HG02852 (cell line): Measurements from ENCODE around the gene BRICD5.

Source experiments
- ATAC-seq: cut with Tn5 transposase; IDR thresholded peaks from one replicate; pipeline ENCODE4 v1.9.1; 2021; ENCODE audit warnings: mild to moderate bottlenecking, moderate library complexity; ENCODE audit not compliant: unreplicated experiment

BRICD5 gene

DNA sequence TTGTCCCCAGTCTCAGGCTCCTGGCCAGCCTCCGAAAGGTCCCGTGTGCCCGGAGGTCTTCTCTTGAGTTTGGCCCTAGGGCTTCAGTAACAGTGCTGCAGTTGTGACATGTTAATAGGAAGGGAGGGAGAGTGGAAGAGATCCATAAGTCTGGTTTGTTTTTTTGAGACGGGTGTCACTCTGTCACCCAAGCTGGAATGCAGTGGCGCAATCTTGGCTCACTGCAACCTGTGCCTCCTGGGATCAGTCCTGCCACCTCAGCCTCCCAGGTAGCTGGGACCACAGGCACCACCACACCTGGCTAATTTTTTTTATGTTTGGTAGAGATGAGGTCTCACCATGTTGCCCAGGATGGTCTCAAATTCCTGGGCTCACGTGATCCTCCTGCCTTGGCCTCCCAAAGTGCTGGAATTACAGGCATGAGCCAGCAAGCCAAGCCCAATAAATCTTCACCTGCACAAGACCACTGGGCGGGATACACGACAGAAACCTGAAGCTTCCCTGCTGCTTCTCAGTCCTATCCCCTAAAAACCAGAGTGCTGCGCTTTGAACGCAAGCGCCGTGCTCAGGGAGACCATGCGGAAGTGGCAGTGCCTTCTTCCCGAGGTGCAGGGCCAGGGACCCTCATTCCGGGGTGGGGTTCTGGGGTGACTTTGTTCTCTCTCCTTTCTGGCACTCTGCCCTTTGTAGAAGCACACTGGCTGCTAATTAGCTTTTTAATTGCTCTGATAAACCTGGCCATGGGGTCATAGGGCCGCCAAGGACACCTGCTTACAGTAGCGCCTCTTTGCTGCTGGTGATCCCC is 44.2 kb downstream of the BRICD5 start:
- ATAC-seq = no peak

DNA sequence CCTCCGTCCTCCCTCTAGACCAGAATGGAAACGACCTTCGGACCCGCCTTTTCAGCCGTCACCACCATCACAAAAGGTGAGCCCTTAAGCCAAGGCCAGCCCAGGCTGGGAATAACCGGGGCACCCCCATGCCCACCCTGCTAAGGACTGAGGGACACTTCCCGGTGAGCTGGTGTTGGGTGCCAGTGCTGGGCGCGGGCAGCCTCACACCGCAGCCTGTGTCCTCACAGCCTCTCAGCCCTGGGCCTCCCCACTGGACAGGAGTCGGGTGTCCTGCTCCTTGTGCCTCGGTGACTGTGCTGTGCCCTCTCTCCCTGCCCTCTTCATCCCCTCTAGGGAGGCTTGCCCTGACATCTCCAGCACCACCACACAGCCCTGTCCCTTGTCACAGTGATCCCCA is 44.8 kb downstream of the BRICD5 start:
- ATAC-seq = no peak

DNA sequence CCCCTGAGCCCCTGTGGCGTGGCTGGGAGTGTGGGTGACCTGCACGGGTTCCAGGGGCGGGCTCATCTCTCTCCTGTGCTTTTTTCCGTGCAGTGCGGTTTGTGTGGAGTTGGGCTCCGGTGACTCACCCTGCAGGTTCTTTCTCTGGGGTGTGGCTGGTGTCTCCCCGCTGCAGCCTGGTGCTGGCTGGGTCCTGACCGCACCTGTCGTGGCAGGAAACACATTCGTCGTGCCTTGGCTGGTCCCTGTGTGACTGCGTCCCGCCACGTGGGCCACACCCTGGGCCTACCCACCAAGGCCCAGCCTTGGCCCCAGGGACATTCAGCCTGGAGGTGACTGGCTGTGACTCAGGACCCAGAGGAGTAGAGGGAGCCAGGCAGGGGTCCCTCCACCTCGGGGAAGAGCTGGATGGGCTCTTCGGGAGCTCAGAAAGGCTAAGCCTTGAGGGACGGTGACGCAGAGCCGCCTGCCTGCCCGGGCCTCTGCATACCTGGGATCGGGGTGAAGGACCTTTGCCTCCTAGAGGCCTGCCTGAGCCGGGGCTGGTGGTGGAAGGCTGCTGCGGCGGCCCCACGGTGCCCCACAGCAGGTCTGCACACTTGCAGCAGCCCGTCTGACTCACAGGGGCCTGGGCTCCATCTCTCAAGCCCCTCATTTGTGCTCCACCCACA is 47.3 kb downstream of the BRICD5 start:
- no peak for ATAC-seq

DNA sequence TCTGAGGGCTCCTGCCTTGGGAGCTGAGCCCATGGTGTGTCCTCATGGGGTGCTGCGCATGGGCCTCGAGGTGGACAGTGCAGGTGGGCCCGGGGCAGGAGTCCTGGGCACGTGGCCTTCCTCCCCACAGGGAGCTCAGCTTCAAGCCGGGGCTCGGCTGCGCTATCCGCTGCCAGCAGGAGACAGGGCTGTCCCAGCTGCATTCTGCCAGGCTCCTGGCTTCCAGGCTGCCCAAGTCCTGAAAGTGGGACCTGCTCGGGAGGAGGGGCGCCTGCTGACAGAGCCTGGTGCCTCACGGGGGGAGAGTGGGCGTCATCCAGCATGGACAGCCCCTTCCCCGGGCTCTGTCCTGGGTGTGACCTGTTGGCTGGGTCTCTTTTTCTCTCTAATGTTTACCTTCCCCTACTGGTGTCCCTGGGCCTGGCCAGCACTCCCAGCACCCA is 48.0 kb downstream of the BRICD5 start:
- ATAC-seq = no peak

DNA sequence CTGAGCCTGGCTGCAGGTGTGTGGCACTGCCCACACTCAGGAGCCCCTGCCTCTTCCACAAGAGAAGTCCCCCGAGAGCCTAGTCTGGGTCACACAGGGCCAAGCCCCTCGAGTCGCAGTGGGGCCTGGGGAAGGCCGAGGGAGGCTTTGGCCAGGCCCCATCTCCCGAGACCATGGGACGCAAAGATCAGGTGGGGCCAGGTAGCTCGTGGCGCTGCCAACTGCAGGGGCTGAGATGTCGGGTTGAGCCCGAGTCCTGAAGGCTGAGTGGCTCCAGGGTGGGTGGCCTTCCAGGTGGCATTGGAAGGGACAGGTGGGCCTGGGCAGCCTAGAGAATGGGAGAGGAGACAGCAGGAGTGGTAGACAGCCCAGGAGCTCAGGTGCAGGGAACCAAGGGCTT is 48.8 kb downstream of the BRICD5 start:
- ATAC-seq = no peak

- ATAC-seq = no peak
Observed at GRCh38 chr16:2160915-2161551, 49.6 kb downstream of the BRICD5 start.
